ENCODE results near the gene ADGRB2.

- TF ChIP-seq CTCF (IDR thresholded peaks at IDR 0.05) (no peak), EZH2 (IDR thresholded peaks at IDR 0.05) (no peak), EZH2phosphoT487 (IDR thresholded peaks at IDR 0.05) (no peak)
These were observed 11.1 kb downstream of the ADGRB2 start for GRCh38 chr1:31752952-31753475.
